ENCODE measurements around the gene SEC61A1. TPM values are rescaled to one million over a fixed set of nuclear protein-coding genes. Genes with fewer than 3 reads are reported as not detected.

SEC61A1 gene
- total RNA-seq, 1 experiment from 2014 or later, result 178 TPM

- Mint-ChIP-seq H3K9me3 (ENCODE audit: unreplicated experiment) (no peaks in the 10 kb centered on the region), H3K4me1 (ENCODE audit: low read depth, unreplicated experiment) (peaks cover 6% of the 10 kb centered on the region), H3K27ac (ENCODE audit: unreplicated experiment) (no peak overlapping the region), H3K36me3 (ENCODE audit: insufficient read depth, unreplicated experiment) (peaks cover 95% of the 10 kb centered on the region), H3K4me3 (ENCODE audit: unreplicated experiment) (no peak overlapping the region), H3K27me3 (ENCODE audit: insufficient read depth, unreplicated experiment) (no peaks in the 10 kb centered on the region)
- Histone ChIP-seq H3K27me3 (replicated peaks; ENCODE audit: control insufficient read depth, insufficient read depth, low read length) (no peaks in the 10 kb centered on the region), H3K9me3 (no peaks in the 10 kb centered on the region), H3K4me1 (no peaks in the 10 kb centered on the region), H3K36me3 (ENCODE audit: control insufficient read depth, insufficient read depth, low read length) (peaks cover 3% of the 10 kb centered on the region; the same call in 1 of the 2 replicates), H3K4me3 (ENCODE audit: low read depth, low read length) (no peak overlapping the region)
- no peak for DNase-seq
- intact Hi-C loops (cut with micrococcal nuclease; ENCODE audit: unreplicated experiment), result no loop called here
- ChIA-PET CTCF (no interaction called here), POLR2A (no interaction called here)
- BruUV-seq (replicated peaks), result no TSS peak
- no peak for TF ChIP-seq CTCF (IDR thresholded peaks at IDR 0.05; ENCODE audit: insufficient read depth in 1 of 2, low read depth in 1 of 2, low read length in 1 of 2, severe bottlenecking in 1 of 2, unreplicated experiment in 1 of 2)
Observed at GRCh38 chr3:128070898-128071591, 18.8 kb downstream of the SEC61A1 start.

GRCh38 chr3:128071771-128072453, 19.7 kb downstream of the SEC61A1 start:
- Histone ChIP-seq H3K9me3 (no peaks in the 10 kb centered on the region), H3K36me3 (ENCODE audit: control insufficient read depth, insufficient read depth, low read length) (peaks cover 3% of the 10 kb centered on the region; the same call in 1 of the 2 replicates), H3K27me3 (replicated peaks; ENCODE audit: control insufficient read depth, insufficient read depth, low read length) (no peaks in the 10 kb centered on the region), H3K4me1 (no peaks in the 10 kb centered on the region), H3K4me3 (ENCODE audit: low read depth, low read length) (no peak overlapping the region)
- Mint-ChIP-seq H3K4me3 (ENCODE audit: unreplicated experiment) (no peak overlapping the region), H3K27ac (ENCODE audit: unreplicated experiment) (no peak overlapping the region), H3K27me3 (ENCODE audit: insufficient read depth, unreplicated experiment) (no peaks in the 10 kb centered on the region), H3K9me3 (ENCODE audit: unreplicated experiment) (no peaks in the 10 kb centered on the region), H3K4me1 (ENCODE audit: low read depth, unreplicated experiment) (peaks cover 6% of the 10 kb centered on the region), H3K36me3 (ENCODE audit: insufficient read depth, unreplicated experiment) (peaks cover 89% of the 10 kb centered on the region)
- no TSS peak for BruUV-seq (replicated peaks)
- POLR2A ChIA-PET, result no interaction called here
- no peak for DNase-seq
- CTCF ChIA-PET, result no interaction called here
- TF ChIP-seq CTCF (IDR thresholded peaks at IDR 0.05; ENCODE audit: insufficient read depth in 1 of 2, low read depth in 1 of 2, low read length in 1 of 2, severe bottlenecking in 1 of 2, unreplicated experiment in 1 of 2), result no peak
- intact Hi-C loops (cut with micrococcal nuclease; ENCODE audit: unreplicated experiment), result no loop called here

- CTCF ChIA-PET, result no interaction called here
- intact Hi-C loops (cut with micrococcal nuclease; ENCODE audit: unreplicated experiment), result no loop called here
- peaks cover 3% of the 10 kb centered on the region; the same call in 1 of the 2 replicates for H3K36me3 ChIP-seq (ENCODE audit: control insufficient read depth, insufficient read depth, low read length)
Observed at GRCh38 chr3:128072454-128073184, 20.4 kb downstream of the SEC61A1 start.

More at GRCh38 chr3:128072454-128073184, 20.4 kb downstream of the SEC61A1 start:
- H3K4me1 ChIP-seq, result no peaks in the 10 kb centered on the region
- no peak for TF ChIP-seq CTCF (IDR thresholded peaks at IDR 0.05; ENCODE audit: insufficient read depth in 1 of 2, low read depth in 1 of 2, low read length in 1 of 2, severe bottlenecking in 1 of 2, unreplicated experiment in 1 of 2)
- Mint-ChIP-seq H3K27ac (ENCODE audit: unreplicated experiment) (no peak overlapping the region), H3K36me3 (ENCODE audit: insufficient read depth, unreplicated experiment) (peaks cover 82% of the 10 kb centered on the region), H3K27me3 (ENCODE audit: insufficient read depth, unreplicated experiment) (no peaks in the 10 kb centered on the region), H3K9me3 (ENCODE audit: unreplicated experiment) (no peaks in the 10 kb centered on the region), H3K4me1 (ENCODE audit: low read depth, unreplicated experiment) (peaks cover 6% of the 10 kb centered on the region), H3K4me3 (ENCODE audit: unreplicated experiment) (no peak overlapping the region)
- DNase-seq, result no peak
- POLR2A ChIA-PET, result no interaction called here
- no peak overlapping the region for H3K4me3 ChIP-seq (ENCODE audit: low read depth, low read length)
- H3K9me3 ChIP-seq, result no peaks in the 10 kb centered on the region
- BruUV-seq (replicated peaks), result no TSS peak
- H3K27me3 ChIP-seq (replicated peaks; ENCODE audit: control insufficient read depth, insufficient read depth, low read length), result no peaks in the 10 kb centered on the region
